Choroid plexus epithelial cell (primary cell): ENCODE results near the gene GIMAP5.

Experiments used
- DNase-seq: peaks from one replicate; pipeline ENCODE4 v3.0.0-alpha.2; 2010; ENCODE audit warnings: low read depth
- H3K4me3 ChIP-seq: 2 replicates; pipeline ENCODE4 v1.5.1; 2011; ENCODE audit warnings: low read depth, mild to moderate bottlenecking, control low read depth, low read length, moderate library complexity
- TF ChIP-seq, protein P1 (sequence below): conservative IDR thresholded peaks from 2 replicates; pipeline ENCODE4 v1.5.1; 2011; ENCODE audit warnings: low read depth, mild to moderate bottlenecking, control low read depth, inconsistent platforms, low read length, moderate library complexity

The GIMAP5 gene

GRCh38 chr7:150722431-150722931 lies 14.7 kb upstream of the GIMAP5 start:
- no peak for DNase-seq
- no peak overlapping the region for H3K4me3 ChIP-seq
- TF ChIP-seq, protein P1, sequence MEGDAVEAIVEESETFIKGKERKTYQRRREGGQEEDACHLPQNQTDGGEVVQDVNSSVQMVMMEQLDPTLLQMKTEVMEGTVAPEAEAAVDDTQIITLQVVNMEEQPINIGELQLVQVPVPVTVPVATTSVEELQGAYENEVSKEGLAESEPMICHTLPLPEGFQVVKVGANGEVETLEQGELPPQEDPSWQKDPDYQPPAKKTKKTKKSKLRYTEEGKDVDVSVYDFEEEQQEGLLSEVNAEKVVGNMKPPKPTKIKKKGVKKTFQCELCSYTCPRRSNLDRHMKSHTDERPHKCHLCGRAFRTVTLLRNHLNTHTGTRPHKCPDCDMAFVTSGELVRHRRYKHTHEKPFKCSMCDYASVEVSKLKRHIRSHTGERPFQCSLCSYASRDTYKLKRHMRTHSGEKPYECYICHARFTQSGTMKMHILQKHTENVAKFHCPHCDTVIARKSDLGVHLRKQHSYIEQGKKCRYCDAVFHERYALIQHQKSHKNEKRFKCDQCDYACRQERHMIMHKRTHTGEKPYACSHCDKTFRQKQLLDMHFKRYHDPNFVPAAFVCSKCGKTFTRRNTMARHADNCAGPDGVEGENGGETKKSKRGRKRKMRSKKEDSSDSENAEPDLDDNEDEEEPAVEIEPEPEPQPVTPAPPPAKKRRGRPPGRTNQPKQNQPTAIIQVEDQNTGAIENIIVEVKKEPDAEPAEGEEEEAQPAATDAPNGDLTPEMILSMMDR: no peak

DNA sequence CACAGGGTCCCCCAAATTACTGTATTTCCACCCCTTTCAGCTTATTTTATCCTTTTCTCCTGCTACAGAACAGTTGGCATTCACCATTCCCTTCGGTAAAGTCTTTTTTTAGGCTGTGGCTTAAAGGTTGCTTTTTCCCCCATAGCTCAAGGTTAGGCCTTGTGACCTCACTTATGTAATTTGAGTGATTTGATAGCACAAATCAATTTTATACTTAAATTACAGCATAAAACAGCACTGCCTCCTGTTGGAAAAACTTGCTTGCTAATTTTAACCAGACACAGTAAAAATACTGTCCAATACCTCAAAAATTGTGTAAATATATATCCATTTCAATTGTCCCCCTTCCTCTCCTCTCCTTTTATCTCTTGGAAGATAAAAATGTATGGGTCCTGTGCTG lies 13.8 kb upstream of the GIMAP5 start:
- H3K4me3 ChIP-seq: no peak overlapping the region
- TF ChIP-seq, protein P1: no peak
- DNase-seq: no peak

DNA sequence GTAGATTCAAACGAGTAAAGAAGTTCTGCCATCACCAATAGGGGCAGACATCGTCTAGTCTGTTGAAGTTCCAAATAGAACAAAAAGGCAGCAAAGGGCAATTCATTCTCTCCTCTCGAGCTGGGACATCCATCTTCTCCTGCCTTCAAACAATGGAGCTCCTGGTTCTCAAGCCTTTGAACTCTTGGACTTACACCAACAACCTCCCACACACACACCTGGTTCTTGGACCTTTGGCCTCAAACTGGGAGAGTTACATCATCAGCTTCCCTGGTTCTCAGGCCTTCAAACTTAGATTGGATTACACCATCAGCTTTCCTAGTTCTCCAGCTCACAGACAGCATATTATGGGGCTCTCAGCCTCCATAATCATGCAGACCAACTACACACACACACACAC lies 9.8 kb upstream of the GIMAP5 start:
- TF ChIP-seq, protein P1: no peak
- no peak overlapping the region for H3K4me3 ChIP-seq
- no peak for DNase-seq

DNA sequence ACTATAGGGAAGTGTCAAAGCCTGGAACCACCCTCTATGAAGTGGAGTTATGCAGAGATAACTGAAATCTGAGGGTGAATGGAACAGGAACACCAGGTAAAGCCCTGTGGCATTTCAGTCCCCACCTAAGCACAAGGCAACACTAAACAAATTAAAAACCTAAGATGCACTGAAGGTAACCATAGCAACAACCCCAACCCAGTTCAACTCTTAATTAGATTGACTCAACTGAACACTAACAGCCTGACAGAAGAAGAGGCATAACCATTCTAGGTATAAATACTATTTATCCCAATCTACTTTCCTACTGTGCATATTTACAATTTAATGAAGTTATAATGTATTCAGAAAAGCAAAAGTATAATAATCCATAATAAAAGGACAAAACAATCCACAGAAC lies 9.2 kb upstream of the GIMAP5 start:
- TF ChIP-seq, protein P1: no peak
- no peak for DNase-seq
- no peak overlapping the region for H3K4me3 ChIP-seq

- DNase-seq: no peak
- TF ChIP-seq, protein P1: no peak
- H3K4me3 ChIP-seq: no peak overlapping the region
Measured at GRCh38 chr7:150728609-150729008, 8.6 kb upstream of the GIMAP5 start.

GRCh38 chr7:150731916-150732315 lies 5.3 kb upstream of the GIMAP5 start:
- TF ChIP-seq, protein P1: no peak
- H3K4me3 ChIP-seq: no peak overlapping the region
- DNase-seq: no peak

DNA sequence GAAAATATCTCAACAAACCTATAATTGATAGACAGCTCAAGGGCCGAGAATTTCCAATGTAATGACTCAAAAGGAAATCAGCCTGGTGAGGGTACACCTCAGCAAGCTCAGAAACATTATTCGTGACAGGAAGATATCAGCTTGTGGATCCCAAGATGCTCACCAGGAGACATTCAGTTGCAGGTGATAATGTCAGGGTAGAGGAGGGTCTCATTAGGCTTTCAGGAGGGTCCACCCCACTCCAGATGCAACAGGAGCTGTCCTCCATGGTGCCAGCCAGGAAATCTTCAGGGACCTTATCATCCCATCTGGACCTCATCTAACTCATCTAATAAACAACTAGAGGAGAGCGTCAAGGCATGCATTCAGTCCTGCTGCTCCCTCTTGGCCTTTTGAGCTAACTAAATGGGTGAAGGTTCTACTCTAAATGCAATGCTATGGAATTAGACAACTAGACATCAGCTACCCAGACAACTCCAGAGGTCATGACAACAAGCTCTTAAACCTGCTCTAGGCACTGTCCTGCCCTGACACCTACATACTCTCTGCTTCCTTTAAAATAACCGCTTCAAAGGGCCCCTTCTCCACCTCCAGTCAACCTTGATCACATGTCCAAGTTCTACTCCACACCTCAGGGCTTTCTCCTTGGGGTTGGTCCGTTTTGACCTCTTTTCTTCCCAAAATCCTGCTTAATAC lies 4.3 kb upstream of the GIMAP5 start:
- no peak for DNase-seq
- H3K4me3 ChIP-seq: no peak overlapping the region
- TF ChIP-seq, protein P1: no peak
